GM12875 (cell line): ENCODE data around the gene TUBGCP2.

Experiments
- H3K4me3 ChIP-seq: one replicate; pipeline ENCODE4 v1.5.1; 2011; ENCODE audit warnings: low read depth, low read length, control low read depth
- CTCF ChIP-seq: IDR thresholded peaks from 2 replicates; pipeline ENCODE4 v1.5.1; 2011; ENCODE audit warnings: low read depth, mild to moderate bottlenecking, control low read depth, inconsistent platforms, low read length, moderate library complexity, borderline replicate concordance; ENCODE audit not compliant: insufficient read depth

The TUBGCP2 gene

GRCh38 chr10:133354672-133355240 lies 46.1 kb upstream of the TUBGCP2 start:
- H3K4me3 ChIP-seq: no peak overlapping the region
- no peak for TF ChIP-seq CTCF

GRCh38 chr10:133353988-133354605 lies 45.4 kb upstream of the TUBGCP2 start:
- no peak overlapping the region for H3K4me3 ChIP-seq
- no peak for TF ChIP-seq CTCF

GRCh38 chr10:133353202-133353959 lies 44.7 kb upstream of the TUBGCP2 start:
- no peak overlapping the region for H3K4me3 ChIP-seq
- no peak for TF ChIP-seq CTCF

- TF ChIP-seq CTCF: no peak
These were observed 43.0 kb upstream of the TUBGCP2 start for GRCh38 chr10:133351408-133352318.

GRCh38 chr10:133350950-133351329 lies 42.3 kb upstream of the TUBGCP2 start:
- no peak for TF ChIP-seq CTCF
- H3K4me3 ChIP-seq: no peak overlapping the region

More at GRCh38 chr10:133351408-133352318, 43.0 kb upstream of the TUBGCP2 start:
- H3K4me3 ChIP-seq: no peak overlapping the region

- TF ChIP-seq CTCF: no peak
- no peak overlapping the region for H3K4me3 ChIP-seq
These were observed 41.7 kb upstream of the TUBGCP2 start for GRCh38 chr10:133350283-133350949.
